Left renal pelvis (tissue), 4 donors: ENCODE measurements around the gene CYP2C19. TPM values are rescaled to one million over a fixed set of nuclear protein-coding genes. Genes with fewer than 3 reads are reported as not detected.
"Not testable (repeated sequence)": the region's sequence is repeated elsewhere in the genome, so short reads cannot be mapped to it uniquely, and the experiment has no call there.

Experiments
- DNase-seq, 4 donors: peaks; one replicate each; pipeline ENCODE4 v3.0.0-alpha.2; 2013; ENCODE audit warnings: low read depth in 4 of 4, low spot score in 3 of 4
- polyA plus RNA-seq, 4 donors: library from polyadenylated mRNA; unstranded; fragments of 120-200 nt; gene quantifications; one replicate each; pipeline ENCODE4 v1.2.1, GENCODE V29; 2013; ENCODE audit not compliant: insufficient read length in 4 of 4

Gene CYP2C19
- polyA plus RNA-seq = not detected

GRCh38 chr10:94762393-94762792 lies at the start of gene CYP2C19:
Gene CYP2C19, plus strand, starts transcription at chr10:94762681. Its CDS starts 25 bp downstream, at chr10:94762706.
- DNase-seq = no peak

GRCh38 chr10:94725871-94726270 lies 36.6 kb upstream of the CYP2C19 start:
- no peak for DNase-seq

GRCh38 chr10:94735197-94735596 lies 27.3 kb upstream of the CYP2C19 start:
- DNase-seq = no peak

- no peak for DNase-seq
Measured at GRCh38 chr10:94738588-94738987, 23.9 kb upstream of the CYP2C19 start.

GRCh38 chr10:94747137-94747536 lies 15.3 kb upstream of the CYP2C19 start:
- DNase-seq = no peak

- DNase-seq = no peak
Measured at GRCh38 chr10:94747838-94748237, 14.6 kb upstream of the CYP2C19 start.

- no peak for DNase-seq
Measured at GRCh38 chr10:94757916-94758315, 4.6 kb upstream of the CYP2C19 start.

GRCh38 chr10:94760586-94761178 lies 1.8 kb upstream of the CYP2C19 start:
- DNase-seq = no peak

- not testable (repeated sequence) for DNase-seq
Measured at GRCh38 chr10:94775425-94775824, 12.9 kb downstream of the CYP2C19 start.

- no peak for DNase-seq
Measured at GRCh38 chr10:94777886-94778458, 15.5 kb downstream of the CYP2C19 start.

GRCh38 chr10:94780844-94781243 lies 18.4 kb downstream of the CYP2C19 start:
- no peak for DNase-seq

GRCh38 chr10:94784256-94784655 lies 21.8 kb downstream of the CYP2C19 start:
- DNase-seq = no peak

GRCh38 chr10:94785211-94785610 lies 22.7 kb downstream of the CYP2C19 start:
- DNase-seq = no peak

- DNase-seq = not testable (repeated sequence)
Measured at GRCh38 chr10:94800551-94800950, 38.1 kb downstream of the CYP2C19 start.

GRCh38 chr10:94803307-94803706 lies 40.8 kb downstream of the CYP2C19 start:
- DNase-seq = no peak

GRCh38 chr10:94830025-94830424 lies 67.5 kb downstream of the CYP2C19 start:
- not testable (repeated sequence) for DNase-seq

- DNase-seq = no peak
Measured at GRCh38 chr10:94846204-94846603, 83.7 kb downstream of the CYP2C19 start.

- DNase-seq = no peak
Measured at GRCh38 chr10:94850766-94851165, 88.3 kb downstream of the CYP2C19 start.

GRCh38 chr10:94851263-94851662 lies 88.8 kb downstream of the CYP2C19 start:
- DNase-seq = no peak

GRCh38 chr10:94852438-94852837 lies 90.0 kb downstream of the CYP2C19 start:
- no peak for DNase-seq

- no peak for DNase-seq
Measured at GRCh38 chr10:94853065-94853464, 90.6 kb downstream of the CYP2C19 start.

- no peak for DNase-seq
Measured at GRCh38 chr10:94858005-94858404, 95.5 kb downstream of the CYP2C19 start.

- DNase-seq = no peak
Measured at GRCh38 chr10:94859086-94859485, 96.6 kb downstream of the CYP2C19 start.
